Tibial nerve (tissue), 4 donors: ENCODE data around the gene AEN. TPM values are rescaled to one million over a fixed set of nuclear protein-coding genes. Genes with fewer than 3 reads are reported as not detected.

ENCODE experiments used
- DNase-seq, 2 donors: peaks; one replicate each; pipeline ENCODE4 v3.0.0-alpha.2; 2019; ENCODE audit warnings: low spot score in 2 of 2
- H3K27ac ChIP-seq, 4 donors: fragments of 200-600 bp; sonication (generic) in 3 of 4; one replicate each; pipeline ENCODE4 v1.5.1; 2017 to 2019; ENCODE audit warnings: mild to moderate bottlenecking in 1 of 4
- H3K27me3 ChIP-seq, 2 donors: fragments of 200-600 bp; sonication (generic) in 1 of 2; one replicate each; pipeline versions ENCODE4 v1.5.1 to v1.6.0; 2017 to 2019
- H3K36me3 ChIP-seq, 3 donors: fragments of 200-600 bp; sonication (generic); one replicate each; pipeline ENCODE4 v1.5.1; 2018 to 2019
- H3K4me1 ChIP-seq, 4 donors: fragments of 200-600 bp; sonication (generic) in 3 of 4; one replicate each; pipeline ENCODE4 v1.5.1; 2017 to 2019
- H3K4me3 ChIP-seq, 4 donors: fragments of 200-600 bp; sonication (generic) in 3 of 4; one replicate each; pipeline ENCODE4 v1.5.1; 2017 to 2019; ENCODE audit warnings: mild to moderate bottlenecking in 1 of 4, moderate library complexity in 1 of 4
- H3K9me3 ChIP-seq, 4 donors: fragments of 200-600 bp; sonication (generic) in 3 of 4; one replicate each; pipeline ENCODE4 v1.5.1; 2017 to 2019
- EP300 ChIP-seq, 2 donors: sonication (generic); formaldehyde crosslinking; IDR thresholded peaks; one replicate each; pipeline ENCODE4 v1.6.1; 2017; ENCODE audit warnings: antibody characterized with exemption in 2 of 2, mild to moderate bottlenecking in 1 of 2
- POLR2A ChIP-seq, 2 donors: fragments of 450-650 bp; IDR thresholded peaks; one replicate each; pipeline ENCODE4 v1.6.1; 2017; ENCODE audit warnings: antibody characterized with exemption in 2 of 2, mild to moderate bottlenecking in 2 of 2, moderate library complexity in 2 of 2
- WGBS, 2 donors: methylation state at CpG; one replicate each; pipeline ENCODE4 v1.1.5; 2018; 5-methylcytosine and 5-hydroxymethylcytosine counted together
- total RNA-seq, 4 donors: library from RNA; depleted of rRNA; stranded (reverse); fragments of >200 nt; gene quantifications; one replicate each; pipeline ENCODE4 v1.1.0, GENCODE V29; 2016
- TF ChIP-seq, protein P1 (sequence below), 5 experiments: fragments of 200-600 bp in 3 of 5; fragments of 450-650 bp in 2 of 5; sonication (generic) in 3 of 5; IDR thresholded peaks; one replicate each; pipeline ENCODE4 v1.5.1; 2016 to 2019; ENCODE audit warnings: antibody characterized with exemption in 5 of 5, mild to moderate bottlenecking in 3 of 5, moderate library complexity in 2 of 5

Gene AEN
- total RNA-seq, 4 donors from 2014 or later: 10.1 to 17.8 (median 13.1) TPM

DNA sequence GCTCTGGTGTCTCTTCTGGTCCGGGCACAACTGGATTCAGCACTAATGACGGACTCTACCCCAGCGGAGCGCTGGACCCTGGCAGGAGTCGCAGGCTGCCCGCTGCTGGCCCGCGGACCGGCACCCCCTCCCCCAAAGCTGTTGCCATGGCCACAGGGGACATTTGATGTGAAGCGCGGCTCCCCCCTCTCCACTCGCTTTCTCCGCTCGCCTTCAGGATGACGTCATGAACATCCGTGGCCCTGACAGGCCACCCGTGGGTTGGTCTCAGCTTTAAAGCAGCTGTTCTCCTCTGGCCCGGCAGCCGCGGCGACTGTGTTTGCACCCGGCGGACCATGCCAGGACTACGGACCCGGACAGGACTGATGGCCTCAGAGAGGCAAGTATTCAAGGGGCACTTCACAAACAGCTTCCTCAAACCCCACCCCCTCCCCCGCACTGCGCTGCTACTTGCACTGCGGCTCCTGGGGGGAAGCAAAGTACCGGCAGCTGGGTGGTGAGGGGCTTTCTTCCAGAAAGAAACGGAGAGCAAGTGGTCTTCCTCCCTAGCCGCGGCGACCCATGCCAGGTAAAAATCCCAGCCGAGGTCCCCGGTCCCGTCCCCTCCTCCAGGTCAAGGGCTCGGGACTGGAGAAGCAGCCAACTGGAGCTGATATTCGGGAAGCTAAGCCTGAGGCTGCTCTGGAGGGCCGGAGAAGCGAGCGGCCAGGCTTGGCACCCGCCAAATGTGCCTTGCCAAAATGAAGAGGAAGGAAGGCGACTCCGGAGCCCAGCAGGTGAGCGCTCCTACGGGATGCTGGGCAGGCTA is 16.6 kb upstream of the AEN start:
- peaks cover 0 to 62% of the 10 kb centered on the region in 2 donors for H3K27me3 ChIP-seq
- TF ChIP-seq, protein P1, sequence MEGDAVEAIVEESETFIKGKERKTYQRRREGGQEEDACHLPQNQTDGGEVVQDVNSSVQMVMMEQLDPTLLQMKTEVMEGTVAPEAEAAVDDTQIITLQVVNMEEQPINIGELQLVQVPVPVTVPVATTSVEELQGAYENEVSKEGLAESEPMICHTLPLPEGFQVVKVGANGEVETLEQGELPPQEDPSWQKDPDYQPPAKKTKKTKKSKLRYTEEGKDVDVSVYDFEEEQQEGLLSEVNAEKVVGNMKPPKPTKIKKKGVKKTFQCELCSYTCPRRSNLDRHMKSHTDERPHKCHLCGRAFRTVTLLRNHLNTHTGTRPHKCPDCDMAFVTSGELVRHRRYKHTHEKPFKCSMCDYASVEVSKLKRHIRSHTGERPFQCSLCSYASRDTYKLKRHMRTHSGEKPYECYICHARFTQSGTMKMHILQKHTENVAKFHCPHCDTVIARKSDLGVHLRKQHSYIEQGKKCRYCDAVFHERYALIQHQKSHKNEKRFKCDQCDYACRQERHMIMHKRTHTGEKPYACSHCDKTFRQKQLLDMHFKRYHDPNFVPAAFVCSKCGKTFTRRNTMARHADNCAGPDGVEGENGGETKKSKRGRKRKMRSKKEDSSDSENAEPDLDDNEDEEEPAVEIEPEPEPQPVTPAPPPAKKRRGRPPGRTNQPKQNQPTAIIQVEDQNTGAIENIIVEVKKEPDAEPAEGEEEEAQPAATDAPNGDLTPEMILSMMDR (IDR thresholded peaks at IDR 0.05): no peak
- TF ChIP-seq EP300 (IDR thresholded peaks at IDR 0.05): no peak
- TF ChIP-seq POLR2A (IDR thresholded peaks at IDR 0.05): no peak
- WGBS, 2 donors: 1 to 3% methylated on average over 39 to 43 of the region's 46 CpGs
- no peak overlapping the region for H3K27ac ChIP-seq
- H3K4me1 ChIP-seq: peaks cover 0 to 22% (median 0%) of the 10 kb centered on the region in 4 donors
- H3K4me3 ChIP-seq: no peak overlapping the region
- no peak for DNase-seq
- no peaks in the 10 kb centered on the region for H3K36me3 ChIP-seq
- H3K9me3 ChIP-seq: no peaks in the 10 kb centered on the region

- TF ChIP-seq POLR2A (IDR thresholded peaks at IDR 0.05) (no peak), EP300 (IDR thresholded peaks at IDR 0.05) (no peak)
- TF ChIP-seq, protein P1 (IDR thresholded peaks at IDR 0.05): no peak
- H3K27ac ChIP-seq: no peak overlapping the region
- H3K9me3 ChIP-seq: no peaks in the 10 kb centered on the region
- H3K36me3 ChIP-seq: no peaks in the 10 kb centered on the region
- DNase-seq: no peak
- H3K27me3 ChIP-seq: peaks cover 0 to 59% of the 10 kb centered on the region in 2 donors
- WGBS, 2 donors: 3 to 5% methylated on average over 16 to 44 of the region's 58 CpGs
- H3K4me3 ChIP-seq: no peak overlapping the region
- peaks cover 0 to 22% (median 0%) of the 10 kb centered on the region in 4 donors for H3K4me1 ChIP-seq
Measured at GRCh38 chr15:88605189-88606069, 15.7 kb upstream of the AEN start.

DNA sequence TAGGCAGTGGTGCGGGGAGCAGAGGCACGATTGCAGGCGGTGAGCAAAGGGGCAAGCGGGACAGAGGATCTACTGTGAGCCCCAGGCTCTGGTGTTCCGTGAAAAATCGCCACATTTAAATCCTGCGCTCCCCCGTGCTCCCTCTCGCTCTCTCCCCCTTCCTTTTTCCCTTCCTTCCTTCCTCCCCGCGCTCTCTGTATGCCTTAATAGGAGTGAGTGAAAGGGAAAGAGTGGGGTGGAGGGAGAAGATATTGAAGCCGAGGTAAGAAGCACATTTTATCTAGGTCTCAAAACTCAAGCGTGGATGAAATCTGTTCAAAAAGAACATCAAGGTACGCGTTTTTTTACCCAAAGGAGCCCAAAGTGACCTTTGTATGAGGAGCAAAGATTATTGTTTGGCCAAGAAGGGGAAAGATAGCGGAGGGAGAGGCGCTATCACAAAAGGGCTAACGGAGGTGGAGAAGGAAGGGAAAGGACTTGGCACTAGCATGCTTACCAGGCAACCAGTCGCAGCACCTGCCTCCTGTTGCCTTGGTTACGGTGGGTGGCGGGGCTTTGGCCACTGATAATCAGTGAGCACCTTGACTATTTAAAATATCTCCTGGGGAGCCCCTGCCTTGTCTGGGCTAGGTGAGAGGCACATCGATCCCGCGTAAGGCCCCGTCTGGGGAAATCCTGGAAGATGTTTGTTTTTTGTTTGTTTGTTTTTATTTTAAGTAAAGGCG is 14.9 kb upstream of the AEN start:
- DNase-seq: no peak
- H3K36me3 ChIP-seq: no peaks in the 10 kb centered on the region
- peaks cover 0 to 22% (median 0%) of the 10 kb centered on the region in 4 donors for H3K4me1 ChIP-seq
- peaks cover 0 to 58% of the 10 kb centered on the region in 2 donors for H3K27me3 ChIP-seq
- WGBS, 2 donors: 13 to 15% methylated on average over 26 of the region's 26 CpGs
- no peak overlapping the region for H3K4me3 ChIP-seq
- H3K27ac ChIP-seq: no peak overlapping the region
- TF ChIP-seq, protein P1 (IDR thresholded peaks at IDR 0.05): no peak
- TF ChIP-seq POLR2A (IDR thresholded peaks at IDR 0.05) (no peak), EP300 (IDR thresholded peaks at IDR 0.05) (no peak)
- H3K9me3 ChIP-seq: no peaks in the 10 kb centered on the region

DNA sequence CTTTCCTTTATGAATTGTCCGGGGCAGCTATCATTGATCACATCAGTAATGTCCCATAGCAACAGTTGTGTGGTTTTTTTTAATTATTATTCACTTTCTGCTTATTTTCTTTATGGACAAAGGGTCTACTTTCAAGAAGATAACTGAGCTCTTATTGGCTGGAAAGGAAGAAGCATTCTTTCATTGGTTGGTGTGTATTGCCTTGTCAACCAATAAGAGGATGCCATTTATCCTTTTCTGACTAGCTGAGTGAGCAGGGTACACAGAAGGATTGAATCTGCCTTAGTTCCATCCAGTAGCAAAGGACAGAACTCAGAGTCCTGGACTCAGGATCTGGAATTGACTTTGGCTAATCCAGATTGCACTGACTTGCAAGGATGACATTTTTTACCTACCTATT is 13.2 kb upstream of the AEN start:
- Histone ChIP-seq H3K27ac (no peak overlapping the region), H3K36me3 (no peaks in the 10 kb centered on the region), H3K9me3 (no peaks in the 10 kb centered on the region), H3K4me1 (peaks cover 0 to 22% (median 0%) of the 10 kb centered on the region in 4 donors), H3K4me3 (no peak overlapping the region), H3K27me3 (peaks cover 0 to 52% of the 10 kb centered on the region in 2 donors)
- no peak for TF ChIP-seq EP300 (IDR thresholded peaks at IDR 0.05)
- no peak for TF ChIP-seq POLR2A (IDR thresholded peaks at IDR 0.05)
- TF ChIP-seq, protein P1 (IDR thresholded peaks at IDR 0.05): no peak
- WGBS, 2 donors: 72 to 82% methylated on average over 1 of the region's 1 CpG
- DNase-seq: no peak
